DOHH2 (cell line): ENCODE measurements around the gene CYP11A1.

Experiments
- H3F3A ChIP-seq: fragments of 200-600 bp; sonication (generic), shearing (Covaris generic); 2 replicates; pipeline ENCODE4 v1.6.0; 2016; ENCODE audit warnings: antibody characterized with exemption, mild to moderate bottlenecking; ENCODE audit not compliant: control insufficient read depth, insufficient read depth
- H3K27ac ChIP-seq: fragments of 200-600 bp; sonication (generic); 2 replicates; pipeline ENCODE4 v1.5.1; 2014; ENCODE audit warnings: low read depth, mild to moderate bottlenecking, low read length, moderate library complexity
- H3K27me3 ChIP-seq: fragments of 200-600 bp; sonication (generic); 2 replicates; pipeline ENCODE4 v1.6.1; 2014; ENCODE audit warnings: mild to moderate bottlenecking, low read length, mixed read lengths; ENCODE audit not compliant: control insufficient read depth
- H3K36me3 ChIP-seq: fragments of 200-600 bp; sonication (generic); 2 replicates; pipeline ENCODE4 v1.6.1; 2014; ENCODE audit warnings: mild to moderate bottlenecking, low read length, moderate library complexity, mixed read lengths; ENCODE audit not compliant: control insufficient read depth
- H3K4me1 ChIP-seq: fragments of 200-600 bp; sonication (generic); 2 replicates; pipeline ENCODE4 v1.6.1; 2014; ENCODE audit warnings: mild to moderate bottlenecking, low read length, mixed read lengths; ENCODE audit not compliant: control insufficient read depth
- H3K4me2 ChIP-seq: fragments of 200-600 bp; sonication (generic); 2 replicates; pipeline ENCODE4 v1.6.0; 2014; ENCODE audit warnings: mild to moderate bottlenecking, low read length, moderate library complexity
- H3K4me3 ChIP-seq: fragments of 200-600 bp; sonication (generic); 2 replicates; pipeline ENCODE4 v1.5.1; 2014; ENCODE audit warnings: mild to moderate bottlenecking, low read length, mixed read lengths
- H3K79me2 ChIP-seq: fragments of 200-600 bp; sonication (generic); 2 replicates; pipeline ENCODE4 v1.6.1; 2014; ENCODE audit warnings: mild to moderate bottlenecking, low read length, mixed read lengths; ENCODE audit not compliant: control insufficient read depth
- H3K9me2 ChIP-seq: fragments of 200-600 bp; sonication (generic); replicated peaks from 2 replicates; pipeline ENCODE4 v1.6.1; 2014; ENCODE audit warnings: mild to moderate bottlenecking, low read length, mixed read lengths; ENCODE audit not compliant: control insufficient read depth
- H3K9me3 ChIP-seq: fragments of 200-600 bp; sonication (generic); 2 replicates; pipeline ENCODE4 v1.6.1; 2014; ENCODE audit warnings: antibody characterized with exemption, low read length, mixed read lengths; ENCODE audit not compliant: control insufficient read depth, insufficient read depth
- H4K20me1 ChIP-seq: fragments of 200-600 bp; sonication (generic); 2 replicates; pipeline ENCODE4 v1.6.0; 2014; ENCODE audit warnings: low read depth, mild to moderate bottlenecking, antibody characterized with exemption, low read length, moderate library complexity; ENCODE audit not compliant: control insufficient read depth, insufficient read depth
- CTCF ChIP-seq: fragments of 200-600 bp; sonication (generic); IDR thresholded peaks from one replicate; pipeline ENCODE4 v1.5.1; 2014; ENCODE audit warnings: antibody characterized with exemption, mild to moderate bottlenecking, low read depth, low read length; ENCODE audit not compliant: poor library complexity, severe bottlenecking
- EZH2phosphoT487 ChIP-seq: fragments of 200-600 bp; sonication (generic); IDR thresholded peaks from 2 replicates; pipeline ENCODE4 v1.6.1; 2017; ENCODE audit warnings: borderline replicate concordance, mild to moderate bottlenecking, antibody characterized with exemption, low read length, moderate library complexity, mixed read lengths

CYP11A1 gene

GRCh38 chr15:74328331-74329056, 39.0 kb downstream of the CYP11A1 start:
- Histone ChIP-seq H3F3A (no peaks in the 10 kb centered on the region), H4K20me1 (no peaks in the 10 kb centered on the region), H3K4me2 (no peak overlapping the region), H3K79me2 (no peaks in the 10 kb centered on the region), H3K9me2 (no peaks in the 10 kb centered on the region), H3K9me3 (no peaks in the 10 kb centered on the region), H3K36me3 (no peaks in the 10 kb centered on the region), H3K4me3 (no peak overlapping the region), H3K4me1 (peaks cover 9% of the 10 kb centered on the region), H3K27me3 (0 out of 2 replicates have a peak, but pooled peaks cover 2% of the 10 kb centered on the region), H3K27ac (no peak overlapping the region)
- TF ChIP-seq EZH2phosphoT487 (no peak), CTCF (no peak)

- 0 out of 2 replicates have a peak, but pooled peaks cover 2% of the 10 kb centered on the region for H3K27me3 ChIP-seq
- H4K20me1 ChIP-seq: no peaks in the 10 kb centered on the region
- H3K4me3 ChIP-seq: no peak overlapping the region
- no peaks in the 10 kb centered on the region for H3K9me3 ChIP-seq
- H3K36me3 ChIP-seq: no peaks in the 10 kb centered on the region
- H3K4me1 ChIP-seq: peaks cover 9% of the 10 kb centered on the region
- TF ChIP-seq EZH2phosphoT487 (no peak), CTCF (no peak)
- H3K27ac ChIP-seq: no peak overlapping the region
- no peaks in the 10 kb centered on the region for H3F3A ChIP-seq
- no peak overlapping the region for H3K4me2 ChIP-seq
- no peaks in the 10 kb centered on the region for H3K79me2 ChIP-seq
- H3K9me2 ChIP-seq: no peaks in the 10 kb centered on the region
These were observed 39.7 kb downstream of the CYP11A1 start for GRCh38 chr15:74327756-74328155.

GRCh38 chr15:74326746-74327145, 40.7 kb downstream of the CYP11A1 start:
- no peaks in the 10 kb centered on the region for H4K20me1 ChIP-seq
- H3K79me2 ChIP-seq: no peaks in the 10 kb centered on the region
- H3K4me3 ChIP-seq: no peak overlapping the region
- no peak for TF ChIP-seq EZH2phosphoT487
- no peak for TF ChIP-seq CTCF
- H3K9me3 ChIP-seq: no peaks in the 10 kb centered on the region
- peaks cover 9% of the 10 kb centered on the region for H3K4me1 ChIP-seq
- no peaks in the 10 kb centered on the region for H3K36me3 ChIP-seq
- no peaks in the 10 kb centered on the region for H3F3A ChIP-seq
- H3K9me2 ChIP-seq: no peaks in the 10 kb centered on the region
- no peak overlapping the region for H3K27ac ChIP-seq
- no peak overlapping the region for H3K4me2 ChIP-seq
- 0 out of 2 replicates have a peak, but pooled peaks cover 2% of the 10 kb centered on the region for H3K27me3 ChIP-seq
